HG02973 (cell line): ENCODE data around the gene TAL1.
"Not testable (repeated sequence)": the region's sequence is repeated elsewhere in the genome, so short reads cannot be mapped to it uniquely, and the experiment has no call there.

Source experiments
- ATAC-seq: cut with Tn5 transposase; IDR thresholded peaks from one replicate; pipeline ENCODE4 v1.9.1; 2021; ENCODE audit warnings: moderate library complexity; ENCODE audit not compliant: unreplicated experiment

The TAL1 gene

DNA sequence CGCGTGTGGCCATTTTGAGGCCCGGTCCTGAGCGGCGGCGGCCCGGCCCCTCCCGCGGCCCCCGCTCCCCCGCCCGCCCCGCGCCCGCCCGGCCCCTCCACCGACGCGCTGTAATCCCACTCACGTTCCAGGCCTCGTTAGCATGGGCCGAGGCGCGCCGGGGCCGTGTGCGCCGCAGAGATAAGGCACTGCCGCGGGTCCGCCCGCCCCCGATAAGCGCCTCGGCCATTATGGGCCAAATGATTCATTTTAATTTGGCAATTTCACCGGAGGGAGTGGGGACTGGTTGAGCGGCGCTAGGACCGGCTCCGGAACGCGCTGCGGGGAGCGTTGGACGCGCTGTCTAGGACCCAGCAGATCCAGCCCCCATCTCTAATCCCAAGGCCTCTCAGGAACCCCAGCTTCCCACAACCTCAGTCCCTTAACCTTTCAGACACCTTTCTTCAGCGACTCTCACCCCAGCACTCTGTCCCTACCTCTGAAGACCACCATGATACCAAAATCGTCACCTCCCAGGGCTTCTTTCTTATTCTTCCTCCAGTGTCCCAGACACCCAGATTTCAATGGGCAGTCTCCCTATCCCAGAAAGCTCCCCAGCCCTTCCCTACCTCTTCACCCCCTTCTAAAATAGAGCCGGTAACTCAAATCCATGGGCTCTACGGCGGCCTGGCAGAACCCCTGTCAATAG, at the start of gene TAL1:
TAL1 (minus strand) TSS at position 39 of the 688 bp plus-strand sequence. CDS start 6,337 bp downstream, outside the sequence.
- no peak for ATAC-seq

DNA sequence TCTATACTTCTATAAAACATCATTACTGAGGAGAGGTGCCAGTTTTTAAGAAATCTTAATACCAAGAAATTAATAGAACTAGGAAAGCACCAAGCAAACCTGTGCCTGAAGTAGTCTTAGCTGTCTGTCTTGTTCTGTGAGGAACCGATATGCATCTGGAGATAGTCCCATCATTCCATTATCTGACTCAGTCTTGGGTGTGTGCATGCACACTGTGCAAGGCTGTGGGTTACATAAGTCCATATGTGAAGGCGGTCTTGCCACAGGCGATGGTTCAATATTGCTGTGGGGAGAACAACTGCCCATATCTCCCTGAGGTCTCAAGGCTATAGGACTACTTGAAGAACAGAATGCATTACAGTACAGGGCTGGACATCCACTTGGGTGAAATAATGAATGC, 48.1 kb upstream of the TAL1 start:
- no peak for ATAC-seq

DNA sequence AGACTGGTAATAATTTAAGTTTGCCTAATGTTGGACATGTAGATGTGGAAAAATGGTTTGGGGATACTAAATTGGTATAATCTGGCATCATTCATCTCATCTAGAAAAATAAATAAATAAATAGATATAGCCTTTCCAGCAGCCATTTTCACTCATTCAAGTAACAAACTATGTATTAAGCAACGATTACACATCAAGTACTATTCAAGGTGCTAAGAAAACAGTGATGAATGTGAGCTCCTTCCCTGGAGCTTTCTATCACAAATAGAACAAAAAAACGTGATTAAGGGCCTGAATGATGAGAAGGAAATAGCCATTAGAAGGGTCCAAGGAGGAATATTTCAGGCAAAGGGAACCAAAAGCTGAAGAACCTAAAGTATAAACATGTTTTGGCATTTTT, 44.8 kb upstream of the TAL1 start:
- ATAC-seq, result no peak

DNA sequence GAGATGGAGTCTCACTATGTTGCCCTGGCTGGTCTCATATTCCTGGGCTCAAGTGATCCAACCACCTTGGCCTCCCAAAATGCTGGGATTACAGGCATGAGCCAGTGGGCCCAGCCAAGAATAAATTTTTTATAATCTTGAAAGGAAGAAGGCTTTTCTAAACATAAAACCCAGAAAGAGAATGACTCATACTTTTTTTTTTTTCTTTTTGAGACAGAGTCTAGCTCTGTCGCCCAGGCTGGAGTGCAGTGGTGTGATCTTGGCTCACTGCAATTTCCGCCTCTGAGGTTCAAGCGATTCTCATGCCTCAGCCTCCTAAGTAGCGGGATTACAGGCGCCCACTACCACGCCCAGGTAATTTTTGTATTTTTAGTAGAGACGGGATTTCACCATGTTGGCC, 43.8 kb upstream of the TAL1 start:
- not testable (repeated sequence) for ATAC-seq

DNA sequence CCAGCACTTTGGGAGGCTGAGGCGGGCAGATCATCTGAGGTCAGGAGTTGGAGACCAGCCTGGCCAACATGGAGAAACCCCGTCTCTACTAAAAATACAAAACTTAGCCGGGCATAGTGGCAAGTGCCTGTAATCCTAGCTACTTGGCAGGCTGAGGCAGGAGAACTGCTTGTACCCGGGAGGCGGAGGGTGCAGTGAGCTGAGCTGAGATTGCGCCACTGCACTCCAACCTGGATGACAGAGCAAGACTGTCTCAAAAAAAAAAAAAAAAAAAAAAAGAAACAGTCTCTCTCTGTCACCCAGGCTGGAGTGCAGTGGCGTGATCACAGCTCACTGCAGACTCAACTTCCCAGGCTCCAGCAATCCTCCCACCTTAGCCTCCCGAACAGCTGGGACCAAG, 33.5 kb upstream of the TAL1 start:
- not testable (repeated sequence) for ATAC-seq

DNA sequence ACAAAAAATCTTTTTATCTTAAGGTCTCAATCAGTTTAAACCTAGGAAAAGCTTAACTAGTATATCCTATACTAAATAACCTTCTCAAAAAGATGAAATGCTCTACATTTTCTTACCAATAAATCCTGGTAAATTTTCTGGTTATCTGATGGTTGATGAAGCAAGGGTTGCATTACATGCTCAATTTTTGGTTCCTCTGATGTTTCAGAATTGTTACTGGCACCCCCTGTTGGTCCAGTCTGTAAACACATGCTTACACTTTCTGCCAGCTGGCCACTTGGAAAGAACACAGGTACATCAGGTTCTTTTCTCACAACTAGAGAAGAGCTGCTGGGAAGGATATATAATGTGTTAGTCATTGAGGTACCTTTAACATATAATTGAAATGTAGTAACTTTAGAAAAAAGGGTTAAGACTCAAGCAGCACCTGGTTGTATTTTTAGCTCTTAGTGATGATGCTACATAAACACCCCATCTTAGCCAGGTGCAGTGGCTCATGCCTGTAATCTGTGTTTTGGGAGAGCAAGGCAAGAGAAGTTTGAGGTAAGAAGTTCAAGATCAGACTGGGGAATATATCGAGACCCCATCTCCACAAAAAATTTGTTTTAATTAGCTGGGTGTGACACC, 30.9 kb upstream of the TAL1 start:
- peak; percentile 62 for ATAC-seq

DNA sequence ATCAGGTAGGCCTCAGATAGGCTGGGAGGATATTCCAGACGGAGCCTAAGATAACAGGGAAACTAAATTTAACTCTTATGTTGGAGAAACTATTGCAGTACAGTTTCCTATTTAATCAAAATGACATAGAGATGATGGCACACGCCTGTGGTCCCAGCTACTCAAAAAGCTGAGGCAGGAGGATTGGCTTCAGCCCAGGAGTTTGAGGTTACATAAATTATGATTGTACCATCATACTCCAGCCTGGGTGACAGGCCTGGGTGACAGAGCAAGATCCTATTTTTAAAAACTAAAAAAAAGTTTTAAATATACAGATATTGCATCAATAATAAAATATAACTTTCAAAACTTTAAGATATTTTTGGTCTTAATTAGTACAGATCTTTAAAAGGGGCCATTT, 25.2 kb upstream of the TAL1 start:
- ATAC-seq, result no peak

DNA sequence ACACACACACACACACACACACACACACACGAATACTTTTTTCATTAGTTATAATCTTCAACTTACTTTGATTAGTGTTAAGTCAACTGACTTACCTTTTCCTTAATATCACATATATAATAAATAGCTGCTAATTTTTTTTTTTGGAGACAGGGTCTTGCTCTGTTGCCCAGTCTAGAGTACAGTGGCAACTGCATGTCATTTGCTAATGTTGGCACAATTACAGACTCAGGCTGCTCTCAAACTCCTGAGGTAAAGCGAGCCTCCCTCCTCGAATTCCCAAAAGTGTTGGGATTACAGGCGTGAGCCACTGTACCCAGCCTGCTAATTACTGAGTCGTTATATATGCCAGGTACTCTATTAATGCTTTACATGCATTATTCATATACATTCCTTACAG, 20.8 kb upstream of the TAL1 start:
- no peak for ATAC-seq

DNA sequence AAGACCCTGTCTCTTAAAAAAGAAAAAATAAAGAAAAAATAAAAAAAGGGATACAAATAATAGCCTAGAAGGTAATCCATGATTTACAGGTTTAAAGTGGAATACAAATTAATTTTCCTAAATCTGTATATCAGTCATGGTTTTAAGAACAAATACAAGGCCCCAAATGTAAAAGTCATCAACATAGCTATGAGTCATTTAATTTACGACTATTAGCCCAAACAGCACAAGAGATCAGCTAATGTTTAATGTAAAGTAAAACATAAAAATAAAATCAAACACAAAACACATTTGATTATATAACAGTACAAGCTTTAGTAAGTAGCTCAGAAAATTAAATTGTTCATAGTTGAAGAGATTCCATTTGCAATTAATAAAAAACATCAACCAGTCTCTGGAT, 20.3 kb upstream of the TAL1 start:
- ATAC-seq, result no peak

DNA sequence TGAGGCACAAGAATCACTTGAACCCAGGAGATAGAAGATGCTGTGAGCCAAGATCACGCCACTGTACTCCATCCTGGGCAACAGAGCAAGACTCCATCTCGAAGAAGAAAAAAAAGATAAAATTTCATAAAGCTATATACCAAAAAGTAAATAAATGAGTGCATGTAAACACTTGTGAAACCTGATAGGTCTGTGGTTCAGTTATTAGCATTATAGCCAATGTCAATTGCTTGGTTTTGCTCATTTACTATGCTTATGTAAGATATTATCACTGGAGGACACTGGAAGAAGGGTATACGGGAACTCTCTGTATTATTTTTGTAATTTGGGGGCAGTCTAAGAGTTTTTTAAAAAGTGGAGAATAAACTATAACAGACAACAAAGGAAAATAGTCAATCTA, 17.7 kb upstream of the TAL1 start:
- no peak for ATAC-seq

DNA sequence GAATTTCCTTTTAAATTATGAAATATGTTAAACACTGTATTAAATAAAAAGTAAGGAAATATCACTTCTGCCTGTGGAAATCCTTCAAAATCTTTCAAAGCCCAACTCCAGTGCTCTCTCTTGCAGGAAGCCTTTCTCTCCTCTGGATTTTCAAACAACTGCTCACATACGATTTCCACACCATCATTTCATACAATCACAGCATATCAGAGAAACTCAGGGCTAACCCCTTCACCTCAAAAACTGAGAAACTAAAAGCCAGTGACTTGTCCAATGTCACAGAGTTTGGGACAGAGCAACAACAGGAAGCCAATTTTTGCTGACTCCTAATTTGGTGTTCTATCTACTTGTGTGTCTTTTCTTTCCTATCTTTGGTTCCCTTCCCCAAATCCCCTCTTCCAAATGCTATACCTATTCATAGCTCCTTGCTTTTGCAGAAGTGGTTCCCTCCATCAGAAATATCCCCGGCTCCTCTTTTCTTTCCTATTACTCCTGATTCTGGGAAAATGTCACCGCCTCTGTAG, 12.4 kb upstream of the TAL1 start:
- ATAC-seq, result no peak

DNA sequence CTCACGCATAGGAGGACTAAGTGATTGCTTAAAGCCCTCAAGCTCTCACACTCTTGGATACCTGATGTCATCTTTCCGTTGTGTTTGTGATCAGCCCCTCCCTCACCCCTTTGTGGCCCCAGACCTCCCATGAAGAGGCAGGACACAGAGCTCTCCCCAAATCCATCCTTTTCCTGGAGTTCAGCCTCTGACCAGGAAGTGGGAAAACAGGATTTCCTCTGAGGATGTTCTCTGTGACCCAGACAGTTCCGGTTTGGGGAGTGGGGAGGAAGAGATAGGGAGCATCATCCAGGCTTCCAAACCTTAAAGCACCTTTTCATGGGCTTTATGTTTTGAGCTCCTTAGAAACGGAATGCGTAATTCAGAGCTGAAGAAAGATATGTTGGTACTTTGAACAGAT, 11.9 kb upstream of the TAL1 start:
- ATAC-seq, result no peak

DNA sequence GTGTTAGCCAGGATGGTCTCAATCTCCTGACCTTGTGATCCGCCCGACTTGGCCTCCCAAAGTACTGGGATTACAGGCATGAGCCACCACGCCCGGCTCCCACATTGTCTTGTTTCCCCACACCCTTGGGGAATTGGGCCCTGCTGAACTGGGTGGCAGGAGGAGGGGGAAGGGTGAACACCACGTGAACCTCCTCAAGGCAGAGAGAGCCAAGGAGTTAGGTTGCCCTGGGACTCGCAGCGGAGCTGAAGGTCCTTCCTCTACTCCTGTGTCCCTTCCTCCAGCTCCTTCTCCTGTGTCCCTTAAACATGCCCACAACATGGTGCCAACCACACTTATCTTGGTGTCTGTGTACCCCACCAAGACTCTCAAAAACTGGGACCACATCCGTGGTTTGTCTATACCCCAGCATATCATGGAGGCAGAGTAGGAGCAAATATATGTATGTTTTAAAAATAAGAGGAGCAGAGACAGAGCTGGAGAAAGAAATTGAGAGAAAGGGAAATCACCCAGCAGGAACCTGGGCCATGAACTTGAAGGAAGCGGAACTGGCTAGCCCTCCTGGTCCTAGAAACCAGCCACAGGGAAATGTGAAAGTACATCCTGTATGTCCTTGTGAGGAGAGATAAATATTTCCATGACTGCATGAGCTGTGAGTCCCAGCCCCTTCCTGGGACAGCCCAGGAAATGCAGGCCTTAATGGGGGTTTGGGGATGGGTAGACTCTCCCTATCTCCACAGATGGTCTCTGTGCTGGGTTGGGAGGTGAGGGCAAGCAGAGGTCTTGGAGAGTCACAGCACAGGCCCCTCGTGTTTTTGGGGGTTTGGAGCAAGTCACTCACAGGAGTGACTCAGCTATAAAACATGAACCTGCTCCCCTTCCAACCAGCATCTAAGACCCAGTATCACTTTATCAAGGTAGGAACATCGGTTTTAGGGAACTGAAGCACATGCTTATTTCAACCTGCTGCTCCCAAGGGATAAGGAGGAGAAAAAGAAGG, 9.4 kb upstream of the TAL1 start:
- ATAC-seq, result no peak

DNA sequence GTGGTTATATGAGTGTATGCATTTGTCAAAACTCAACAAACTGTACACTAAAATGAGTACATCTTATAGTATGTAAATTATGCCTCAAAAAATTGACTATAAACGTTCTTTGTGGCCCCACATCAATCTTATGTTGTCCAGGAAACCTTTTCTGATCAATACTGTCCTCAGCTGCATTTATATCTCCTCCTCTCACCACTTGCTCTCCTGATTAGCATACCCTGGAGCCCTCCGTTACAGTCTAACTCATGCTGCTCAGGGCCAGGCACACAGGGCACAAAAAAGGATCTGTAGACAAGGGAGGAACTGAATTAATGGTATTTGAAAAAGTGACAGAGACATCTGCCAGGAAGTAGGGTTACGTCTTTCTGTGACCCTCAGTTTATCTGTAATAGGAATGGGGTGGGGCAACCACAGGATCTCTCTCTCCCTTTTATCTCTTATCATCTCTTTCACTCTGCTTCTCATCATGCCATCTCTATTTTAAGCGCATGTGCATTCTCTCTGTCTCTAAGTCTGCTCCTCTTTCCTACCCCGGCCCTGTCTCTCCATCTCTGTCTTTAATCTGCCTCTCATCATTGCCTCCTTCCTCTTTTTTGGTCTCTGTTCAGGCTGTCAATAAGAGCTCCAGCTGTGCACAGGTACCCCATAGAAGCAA, 7.0 kb upstream of the TAL1 start:
- no peak for ATAC-seq

DNA sequence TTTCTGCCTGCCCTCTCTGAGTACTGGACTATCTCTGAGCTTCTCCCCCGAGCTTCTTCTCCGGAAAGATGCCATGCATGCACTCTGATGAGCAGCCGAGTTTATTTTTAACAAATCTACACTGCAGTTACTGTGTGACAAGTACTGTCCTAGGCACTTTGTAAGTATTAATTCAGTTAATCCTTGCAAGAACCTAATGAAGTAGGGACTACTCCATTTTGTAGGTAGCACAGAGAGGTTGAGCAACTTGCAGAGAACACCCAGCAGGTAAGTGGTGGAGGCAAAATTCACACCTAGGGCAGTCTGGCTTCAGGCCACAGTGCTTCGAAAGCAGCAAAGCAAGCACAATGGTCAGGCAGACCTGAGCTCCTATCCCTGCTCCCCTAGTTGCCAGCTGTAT, 3.8 kb upstream of the TAL1 start:
- no peak for ATAC-seq

DNA sequence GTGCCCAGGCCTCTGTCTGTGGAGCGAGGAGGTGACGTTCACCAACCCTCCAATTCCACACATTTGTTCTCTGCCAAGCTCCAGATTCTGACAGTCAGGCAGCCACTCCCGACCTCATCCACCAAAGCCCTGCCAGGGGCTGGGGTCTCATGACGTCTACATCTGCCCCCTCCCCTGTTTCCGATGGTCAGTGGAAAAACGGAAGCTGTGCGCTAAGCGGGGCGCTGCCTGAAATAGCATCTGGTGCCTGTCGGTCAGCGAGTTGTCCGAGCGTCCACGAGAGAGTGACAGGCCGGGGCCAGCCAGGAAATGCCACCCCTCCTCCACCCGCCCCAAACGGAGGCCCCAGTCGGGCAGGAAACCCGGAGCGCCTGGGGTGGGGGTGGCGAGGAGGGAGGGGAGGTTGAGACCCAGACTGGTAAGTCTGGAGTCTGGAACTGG, 3.2 kb upstream of the TAL1 start:
- ATAC-seq, result no peak

DNA sequence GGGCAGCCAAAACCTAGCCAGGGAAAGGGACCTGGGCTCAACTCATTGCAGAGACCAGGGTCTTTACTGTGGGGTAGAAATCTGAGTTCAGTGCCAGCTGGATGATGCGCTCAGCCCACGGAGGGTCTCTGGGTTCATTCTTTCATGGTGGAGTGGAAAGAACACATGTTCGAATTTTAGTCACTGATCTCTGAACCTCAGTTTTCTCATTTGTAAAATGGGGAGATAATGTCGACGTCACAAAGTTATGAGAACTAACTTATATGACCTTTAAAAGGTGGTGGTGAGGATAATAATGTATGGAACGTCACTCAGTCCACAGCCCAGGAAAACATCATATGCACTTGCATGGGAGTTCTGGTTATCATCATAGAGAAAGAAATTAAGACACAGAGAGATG, 1.2 kb upstream of the TAL1 start:
- ATAC-seq, result no peak

DNA sequence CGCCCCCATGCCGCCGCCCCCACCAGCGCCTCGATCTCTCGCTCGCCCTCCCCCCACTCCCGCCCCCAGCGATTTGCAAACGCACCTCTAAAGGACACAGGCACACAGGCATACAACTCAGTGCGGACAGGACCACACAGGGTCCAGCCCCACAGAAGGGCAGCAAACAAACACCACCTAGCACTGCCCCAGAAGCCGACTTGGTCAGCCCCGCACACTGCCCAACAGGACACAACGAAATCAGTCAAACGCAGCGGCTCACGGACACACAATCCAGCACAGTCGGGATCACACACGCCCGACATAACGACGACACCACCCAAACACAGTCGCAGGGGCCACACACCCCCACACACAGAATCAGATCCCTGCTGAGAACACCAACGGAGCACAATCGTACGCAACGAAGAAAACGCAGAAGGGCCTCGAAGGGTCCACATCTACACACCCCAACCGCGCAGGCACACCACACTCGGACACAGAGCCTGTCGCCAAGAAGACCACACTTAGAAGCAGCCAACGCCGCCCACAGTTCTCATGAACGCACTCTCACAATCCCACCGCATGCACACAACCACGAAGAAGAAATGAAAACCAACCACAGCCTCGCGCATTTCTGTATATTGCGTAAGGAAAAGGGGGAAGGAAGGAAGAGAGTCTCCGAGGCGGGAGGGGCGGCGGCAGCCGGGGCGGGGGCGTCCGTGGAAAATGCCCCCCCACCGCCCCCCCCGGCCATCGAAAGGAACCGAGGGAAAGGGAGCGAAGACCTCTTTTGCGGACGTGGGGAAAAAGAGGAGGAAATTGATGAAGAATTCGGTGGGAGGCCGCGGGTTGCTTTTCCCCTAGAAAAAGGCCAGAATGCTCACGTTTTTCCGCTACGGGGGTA, 481 bp downstream of the TAL1 start:
- ATAC-seq, result no peak

DNA sequence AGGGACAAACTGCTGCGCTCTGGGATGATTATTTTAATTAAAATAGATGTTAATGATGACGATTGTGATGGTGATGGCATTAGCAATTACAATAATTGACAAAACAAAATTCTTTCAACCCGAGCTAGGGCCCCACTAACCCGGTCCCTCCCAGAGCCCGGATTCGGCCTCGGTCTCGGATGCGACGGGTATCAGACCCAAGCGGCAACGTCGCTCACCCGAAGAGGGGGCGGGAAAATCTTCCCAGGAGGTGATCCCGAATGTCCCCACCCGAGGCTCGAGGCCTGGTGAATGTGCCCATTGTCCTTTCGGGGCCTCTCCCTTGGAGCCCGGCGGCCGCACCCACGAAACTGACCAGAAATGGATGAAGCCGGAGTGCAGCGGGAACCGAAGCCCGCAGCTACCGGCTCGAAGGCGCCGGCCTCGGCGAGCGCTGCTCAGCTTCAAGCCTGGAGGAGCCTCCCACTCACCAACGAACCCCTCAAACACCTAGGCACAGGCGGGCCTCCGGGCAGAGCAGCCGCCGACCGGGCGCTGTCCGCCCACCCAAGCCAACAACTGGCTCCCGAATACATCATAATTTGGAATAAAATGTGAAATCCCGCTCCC, 1.2 kb downstream of the TAL1 start:
- ATAC-seq, result no peak
